CD4-positive, alpha-beta T cell treated with Interleukin-15 for 4 hours (primary cell): ENCODE measurements around the gene TIMM44.
A peak's percentile ranks its signal among the peaks of the same experiment; 100 is the strongest.

Experiments used
- DNase-seq: peaks from one replicate; pipeline ENCODE4 v3.0.0-alpha.2; 2020; ENCODE audit warnings: low spot score

Gene TIMM44, protein sequence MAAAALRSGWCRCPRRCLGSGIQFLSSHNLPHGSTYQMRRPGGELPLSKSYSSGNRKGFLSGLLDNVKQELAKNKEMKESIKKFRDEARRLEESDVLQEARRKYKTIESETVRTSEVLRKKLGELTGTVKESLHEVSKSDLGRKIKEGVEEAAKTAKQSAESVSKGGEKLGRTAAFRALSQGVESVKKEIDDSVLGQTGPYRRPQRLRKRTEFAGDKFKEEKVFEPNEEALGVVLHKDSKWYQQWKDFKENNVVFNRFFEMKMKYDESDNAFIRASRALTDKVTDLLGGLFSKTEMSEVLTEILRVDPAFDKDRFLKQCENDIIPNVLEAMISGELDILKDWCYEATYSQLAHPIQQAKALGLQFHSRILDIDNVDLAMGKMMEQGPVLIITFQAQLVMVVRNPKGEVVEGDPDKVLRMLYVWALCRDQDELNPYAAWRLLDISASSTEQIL

DNA sequence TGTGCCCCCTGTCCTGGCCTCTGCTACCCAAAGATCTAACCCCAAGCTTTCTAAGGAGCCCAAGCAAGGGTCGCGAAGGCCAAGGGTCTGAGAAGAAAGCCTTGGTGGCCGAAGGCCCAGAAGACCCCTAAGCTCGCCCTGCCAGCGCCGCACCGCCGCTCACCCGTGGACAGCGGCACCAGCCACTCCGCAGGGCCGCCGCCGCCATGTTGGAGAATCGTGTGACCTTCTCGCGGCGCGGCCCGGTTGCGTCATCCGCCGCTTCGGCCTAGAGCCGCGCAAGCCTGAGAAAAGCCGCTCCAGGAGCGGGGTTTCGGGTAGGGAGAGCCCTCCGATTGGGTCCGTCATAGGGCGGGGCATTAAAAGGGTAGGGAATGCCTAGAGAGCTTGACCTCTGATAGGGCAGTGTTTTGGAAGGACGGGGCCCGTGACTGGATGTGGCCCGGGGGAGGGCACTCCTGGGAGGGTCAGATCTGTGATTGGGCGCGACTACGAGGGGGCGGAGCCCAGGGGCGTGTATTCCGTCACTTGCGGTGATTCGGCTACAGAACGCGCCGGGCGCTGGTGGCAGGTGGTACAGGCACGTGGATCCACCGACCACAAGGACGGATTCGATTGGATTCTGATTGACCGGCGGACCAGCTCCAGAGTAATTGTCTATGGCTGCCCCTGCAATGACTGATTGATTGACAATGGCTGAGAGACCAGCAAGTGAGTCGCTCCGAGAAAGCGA, at the start of gene TIMM44:
Gene TIMM44, minus strand, starts transcription at position 223 of the 733 bp plus-strand sequence. Its CDS starts 15 bp downstream, at position 208.
- DNase-seq, result peak; percentile 99

DNA sequence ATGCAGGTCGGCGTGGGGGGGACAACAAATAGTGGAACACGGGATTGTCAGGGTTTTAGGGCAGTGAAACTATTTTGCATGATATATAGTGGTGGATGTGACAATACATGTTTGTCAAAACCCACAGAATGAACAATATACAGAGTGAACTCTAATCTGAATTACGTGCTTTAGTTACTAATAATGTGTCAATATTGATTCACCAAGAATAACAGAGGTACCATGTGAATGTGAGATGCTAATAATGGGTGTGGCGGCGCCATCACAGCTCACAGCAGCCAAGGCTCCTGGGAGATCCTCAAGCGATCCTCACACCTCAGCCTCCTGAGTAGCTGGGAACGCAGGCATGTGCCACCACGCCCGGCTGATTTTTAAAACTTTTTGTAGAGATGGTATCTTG, 49.1 kb upstream of the TIMM44 start:
- DNase-seq, result no peak

DNA sequence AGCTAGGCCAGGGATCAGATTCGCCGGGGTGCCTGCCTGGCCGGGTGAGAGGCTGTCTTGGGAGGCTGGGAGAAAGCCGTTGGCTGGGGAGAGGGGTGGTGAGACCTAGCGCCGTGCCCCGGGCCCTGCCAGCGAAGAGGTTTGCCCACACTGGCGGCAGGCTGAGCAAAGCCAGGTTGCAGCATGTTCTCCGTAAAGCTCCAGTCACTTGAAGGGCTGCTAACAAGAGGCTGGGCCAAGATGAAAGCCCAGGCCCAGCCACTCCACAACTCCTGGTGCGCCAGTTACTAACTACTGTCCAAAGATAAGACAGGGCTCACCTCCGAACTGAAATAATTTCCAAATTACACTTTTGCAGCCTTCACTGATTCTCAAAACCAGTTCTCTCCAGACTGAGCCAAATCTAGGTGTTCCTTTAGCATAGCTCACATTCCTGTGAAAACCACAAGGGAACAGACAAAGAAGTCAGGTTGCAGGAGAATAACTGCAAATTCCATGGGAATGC, 45.7 kb upstream of the TIMM44 start:
- no peak for DNase-seq

DNA sequence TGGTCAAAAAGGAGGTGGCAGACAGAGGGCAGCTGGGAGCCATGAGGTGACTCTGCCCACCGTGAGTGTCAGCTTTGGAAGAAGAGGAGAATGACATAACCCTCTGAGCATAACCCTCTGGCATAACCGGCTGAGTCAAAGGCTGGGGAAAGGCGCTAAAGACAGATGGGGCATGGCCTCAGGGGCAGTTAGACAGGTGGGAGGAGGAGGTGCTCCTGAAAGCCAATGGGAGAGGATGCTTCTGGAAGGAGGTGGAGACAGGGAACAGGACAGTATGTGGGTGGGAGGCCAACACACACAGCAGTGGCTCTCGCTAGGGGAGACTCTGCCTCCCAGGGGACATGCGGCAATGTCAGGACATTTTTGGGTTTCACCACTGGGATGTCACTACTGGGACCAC, 44.8 kb upstream of the TIMM44 start:
- DNase-seq, result no peak

DNA sequence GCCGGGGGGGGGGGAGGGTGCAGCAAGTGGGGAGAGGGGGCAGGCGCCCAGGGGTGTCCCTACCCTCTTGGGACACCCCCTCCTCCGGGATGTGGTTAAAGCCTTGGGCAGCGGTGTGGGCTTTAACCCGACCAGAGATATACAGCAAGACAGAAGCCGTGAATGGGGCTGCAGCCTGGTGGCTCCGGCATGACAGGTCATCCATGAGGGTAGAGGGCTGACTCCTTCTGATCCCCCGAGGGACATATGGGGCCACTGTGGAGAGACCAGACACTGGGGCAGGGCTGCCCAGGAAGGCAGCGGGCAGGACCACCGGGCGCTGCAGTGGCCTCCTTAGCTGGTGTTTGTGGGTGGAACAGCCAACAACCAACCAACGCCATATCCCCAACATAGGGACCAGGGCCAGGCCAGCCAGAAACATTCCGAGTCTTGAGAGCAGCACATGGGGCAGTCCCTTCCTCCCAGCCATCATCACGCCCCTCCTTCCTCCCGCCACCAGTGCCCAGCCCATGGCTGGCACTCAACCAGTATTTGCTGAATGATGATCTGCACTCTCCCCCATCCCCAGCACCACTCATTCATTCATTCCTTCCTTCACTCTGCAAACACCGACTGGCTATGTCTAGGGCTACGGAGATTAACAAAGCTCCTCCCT, 43.8 kb upstream of the TIMM44 start:
- no peak for DNase-seq

DNA sequence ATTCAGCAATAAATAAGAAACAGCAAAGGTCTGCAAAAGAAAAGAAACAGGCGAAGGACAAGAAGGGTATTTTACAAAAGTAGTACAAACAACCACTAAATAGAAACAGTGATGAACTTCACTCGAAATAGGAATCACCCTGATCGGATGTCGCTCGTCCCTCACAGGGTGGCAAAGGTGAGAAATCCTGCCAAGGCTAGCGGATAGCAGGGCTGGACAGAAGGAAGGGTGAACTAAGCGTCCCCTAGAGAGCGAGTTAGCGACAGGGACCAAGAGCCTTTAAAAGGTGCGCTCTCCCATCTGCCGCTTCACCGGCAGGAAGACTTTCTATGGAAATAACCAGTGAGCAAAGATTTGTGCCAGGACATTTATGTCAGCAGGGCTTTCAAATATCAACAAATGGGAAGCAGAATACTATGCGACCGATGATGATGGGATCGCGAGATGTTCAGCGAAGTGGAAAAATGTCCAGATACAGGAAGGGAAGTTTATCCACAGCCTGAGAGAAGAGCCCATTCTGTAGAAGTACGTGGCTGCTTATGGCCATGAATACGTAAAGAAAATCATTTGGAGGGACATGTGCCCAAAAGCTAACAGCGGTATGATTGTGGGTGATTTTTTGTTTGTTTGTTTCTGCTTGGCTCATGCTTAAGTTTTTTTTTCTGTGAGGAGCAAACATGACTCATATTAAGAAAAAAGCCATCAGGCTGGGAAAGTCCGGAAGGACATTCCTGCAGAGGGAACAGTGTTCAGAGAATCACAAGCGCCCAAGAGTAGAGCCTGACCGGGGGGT, 43.1 kb upstream of the TIMM44 start:
- DNase-seq, result no peak

DNA sequence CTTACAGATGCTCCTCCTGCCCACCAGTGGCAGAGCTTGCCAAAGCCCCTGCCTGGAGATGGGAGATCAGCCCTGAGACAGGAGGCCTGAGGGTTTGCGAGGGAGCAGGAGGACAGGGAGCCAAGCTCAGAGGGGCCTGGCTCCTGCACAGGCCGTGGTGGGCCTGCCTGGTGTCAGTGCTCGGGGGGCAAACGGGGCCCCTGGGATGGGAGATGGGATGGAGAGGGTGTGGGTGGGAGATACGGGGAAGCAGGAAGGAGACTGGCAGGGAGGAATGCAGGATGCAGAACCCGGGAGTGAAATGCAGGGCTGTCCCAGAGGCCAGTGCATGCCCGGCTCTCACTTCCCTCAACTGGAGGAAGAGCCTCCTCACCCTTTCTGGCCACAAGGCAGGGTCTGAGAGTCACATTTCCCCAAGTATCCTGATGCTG, 42.0 kb upstream of the TIMM44 start:
- DNase-seq, result no peak

DNA sequence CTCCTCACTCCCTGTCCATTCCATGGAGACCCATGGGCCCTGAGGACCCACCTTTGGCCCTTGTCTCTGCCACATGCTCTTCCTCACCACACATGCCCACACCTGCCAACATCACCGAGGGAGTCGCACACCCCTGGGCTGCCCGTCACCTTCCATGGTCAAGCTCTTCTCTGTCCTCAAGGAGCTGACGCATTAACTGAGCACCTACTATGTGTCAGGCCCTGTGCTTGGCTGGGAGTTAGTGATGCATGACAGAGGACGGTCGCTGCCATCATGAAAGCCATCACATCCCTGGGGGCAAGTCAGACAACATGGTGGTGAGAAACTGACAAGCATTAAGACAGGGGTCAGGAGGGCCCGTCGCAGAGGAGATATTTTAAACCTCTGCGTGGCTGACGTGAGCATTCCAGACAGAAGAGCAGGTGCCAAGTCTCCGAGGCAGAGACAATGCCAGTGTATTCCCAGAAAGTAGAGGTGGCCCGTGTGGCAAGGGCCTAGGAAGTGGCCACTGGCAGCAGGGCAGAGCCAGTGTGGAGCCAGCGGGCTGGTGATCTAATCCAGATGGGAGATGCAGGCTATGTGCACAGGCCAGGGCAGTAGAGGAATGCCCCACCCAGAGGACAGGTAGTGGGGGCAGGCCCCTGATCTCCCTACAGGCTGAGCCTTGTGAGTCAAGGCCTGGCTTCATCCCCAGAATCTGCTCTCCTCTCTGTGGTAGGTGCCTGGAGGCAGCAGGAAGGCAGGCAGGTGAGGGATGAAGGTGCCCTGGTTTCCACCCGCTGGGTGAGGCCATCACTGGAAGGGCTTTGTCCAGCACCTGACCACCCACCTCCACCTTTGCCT, 40.8 kb upstream of the TIMM44 start:
- no peak for DNase-seq

DNA sequence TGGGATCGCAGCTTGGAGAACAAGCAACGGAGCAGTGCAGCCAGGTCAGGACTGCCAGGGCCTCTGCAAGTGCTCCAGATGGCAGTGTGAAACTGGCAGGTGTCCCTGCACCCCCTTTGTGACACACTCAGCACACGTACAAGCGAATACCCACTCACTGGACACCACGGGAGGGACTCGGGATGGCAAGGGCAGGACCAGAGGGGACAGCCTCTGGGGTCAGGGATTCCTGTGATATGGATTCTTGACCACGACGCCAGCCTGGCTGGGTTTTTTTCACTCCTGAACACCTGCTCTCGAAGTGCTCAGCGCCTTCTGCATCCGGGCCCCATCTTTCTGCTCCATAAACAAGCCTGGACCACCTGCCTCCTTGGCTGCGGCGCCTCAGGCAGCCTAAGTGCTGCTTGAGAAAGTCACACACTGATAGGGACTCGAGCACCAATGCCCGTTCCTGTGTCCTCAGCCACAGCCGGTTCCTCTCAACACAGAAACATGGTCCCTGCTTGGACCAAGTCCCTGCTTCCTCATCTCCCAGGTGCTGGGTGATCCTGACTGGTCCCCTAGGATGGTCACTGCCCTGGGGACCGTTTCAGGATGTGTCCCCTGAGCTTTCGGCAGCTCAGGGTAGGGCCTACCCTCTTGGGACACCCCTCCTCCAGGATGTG, 40.0 kb upstream of the TIMM44 start:
- no peak for DNase-seq

DNA sequence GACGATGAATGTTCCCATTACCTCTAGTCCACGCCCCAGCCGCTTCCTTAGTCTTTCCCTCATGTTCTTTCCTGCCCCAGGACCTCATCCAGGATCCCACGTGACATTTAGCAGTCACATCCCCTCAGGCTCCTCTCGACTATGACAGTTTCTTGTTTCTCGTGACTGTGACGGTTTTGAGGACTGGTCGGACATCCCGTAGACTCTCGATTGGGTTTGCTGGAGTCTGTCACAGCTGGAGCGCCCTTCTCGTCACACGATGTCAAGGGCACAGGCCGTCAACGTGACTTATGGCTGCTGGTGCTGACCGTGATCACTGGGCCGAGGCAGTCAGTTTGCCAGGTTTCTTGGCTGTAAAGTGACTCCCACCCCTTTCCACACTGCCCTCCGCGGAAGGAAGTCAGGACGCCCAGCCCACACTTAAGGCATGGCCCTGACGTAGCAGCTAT, 39.2 kb upstream of the TIMM44 start:
- DNase-seq, result no peak

DNA sequence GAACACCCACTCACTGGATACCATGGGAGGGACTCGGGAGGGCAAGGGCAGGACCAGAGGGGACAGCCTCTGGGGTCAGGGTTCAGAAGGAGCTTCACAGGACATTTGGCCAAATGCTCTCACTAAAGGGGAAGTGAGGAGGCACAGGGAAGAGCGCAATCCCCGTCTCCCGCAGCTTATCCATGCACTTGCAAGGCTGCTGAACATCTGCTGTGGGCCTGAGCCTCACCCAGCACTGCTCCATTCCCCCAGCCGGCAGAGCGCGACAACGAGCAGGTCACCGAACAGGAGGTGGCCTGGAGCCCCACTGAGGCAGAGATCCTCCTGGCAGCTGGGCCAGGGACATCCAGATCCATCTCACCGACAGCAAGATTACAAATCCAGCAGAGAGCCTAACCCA, 38.6 kb upstream of the TIMM44 start:
- no peak for DNase-seq

DNA sequence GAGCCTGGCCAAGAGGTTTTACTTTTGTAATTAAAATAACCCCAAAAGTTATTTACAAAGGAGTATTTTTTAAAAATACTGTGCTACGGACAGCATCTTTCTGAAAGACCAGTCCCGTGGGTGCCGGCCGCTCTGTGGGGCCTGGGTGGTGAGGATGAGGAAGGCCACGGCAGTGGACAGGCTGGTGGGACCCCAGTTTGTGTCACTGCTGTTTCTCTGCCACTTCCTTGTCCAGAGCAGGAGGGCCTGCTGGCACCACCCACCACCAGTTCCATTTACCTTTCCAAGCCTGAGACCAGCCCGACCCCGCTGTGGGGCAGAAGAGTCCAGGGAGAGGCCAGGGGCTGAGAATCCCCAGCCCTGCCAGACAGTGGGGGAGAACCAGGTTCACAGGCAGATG, 38.2 kb upstream of the TIMM44 start:
- DNase-seq, result no peak

DNA sequence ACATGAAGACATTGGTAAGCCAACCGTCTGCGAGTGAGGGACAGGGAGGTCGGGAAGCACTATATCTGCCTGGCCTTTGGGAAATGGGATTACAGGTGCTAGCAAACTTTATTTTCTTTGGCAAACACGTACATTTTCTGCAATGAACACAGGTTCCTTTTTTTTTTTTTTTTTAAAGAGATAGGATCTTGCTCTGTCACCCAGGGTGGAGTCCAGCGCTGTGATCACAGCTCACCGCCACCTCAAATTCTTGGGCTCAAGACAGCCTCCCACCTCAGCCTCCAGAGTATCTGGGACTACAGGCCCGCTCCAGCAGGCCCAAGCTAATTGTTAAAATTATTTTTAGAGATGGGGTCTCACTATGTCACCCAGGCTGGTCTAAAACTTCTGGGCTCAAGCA, 37.7 kb upstream of the TIMM44 start:
- DNase-seq, result no peak

DNA sequence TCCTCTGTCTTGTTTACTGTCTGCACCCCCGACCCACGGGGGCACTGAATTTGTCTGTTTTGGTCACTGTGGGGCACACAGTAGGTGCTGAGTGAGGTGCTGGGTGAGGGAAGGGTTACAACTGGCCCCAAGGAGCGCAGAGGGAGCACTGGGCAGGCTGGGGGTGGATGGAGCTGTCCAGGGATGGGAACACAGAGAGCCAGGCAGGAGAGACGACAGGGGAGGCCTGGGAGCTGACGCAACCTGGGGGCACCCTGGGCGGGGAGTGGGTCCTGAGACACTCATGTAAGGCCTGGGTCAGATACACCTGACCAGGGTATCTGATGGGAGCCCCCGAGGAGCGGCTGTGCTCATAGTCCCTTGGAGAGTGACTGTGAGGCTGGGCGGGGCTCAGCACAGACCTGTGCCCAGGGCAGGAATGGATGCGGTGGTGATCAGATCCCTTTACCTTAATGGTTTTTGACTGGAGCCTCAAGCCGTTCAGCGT, 37.2 kb upstream of the TIMM44 start:
- no peak for DNase-seq

DNA sequence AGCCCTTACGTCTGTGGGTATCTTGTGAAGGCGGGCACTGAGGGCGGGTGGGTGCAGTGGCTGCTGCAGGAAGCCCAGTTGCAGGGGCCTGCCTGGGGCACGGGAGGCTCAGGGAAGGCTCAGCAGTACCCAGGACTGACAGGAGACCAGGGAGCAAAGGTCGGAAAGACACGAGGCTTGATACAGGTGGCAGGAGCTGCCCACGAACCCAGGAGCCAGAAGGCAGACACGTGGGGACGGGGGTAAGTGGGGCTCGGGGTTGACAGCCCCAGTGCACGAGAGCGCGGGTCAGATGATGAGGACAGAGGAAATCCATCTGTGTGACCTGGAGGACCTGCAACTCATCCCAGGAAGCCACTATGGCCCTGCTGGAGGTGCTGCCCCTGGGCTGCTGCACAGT, 36.7 kb upstream of the TIMM44 start:
- DNase-seq, result no peak

DNA sequence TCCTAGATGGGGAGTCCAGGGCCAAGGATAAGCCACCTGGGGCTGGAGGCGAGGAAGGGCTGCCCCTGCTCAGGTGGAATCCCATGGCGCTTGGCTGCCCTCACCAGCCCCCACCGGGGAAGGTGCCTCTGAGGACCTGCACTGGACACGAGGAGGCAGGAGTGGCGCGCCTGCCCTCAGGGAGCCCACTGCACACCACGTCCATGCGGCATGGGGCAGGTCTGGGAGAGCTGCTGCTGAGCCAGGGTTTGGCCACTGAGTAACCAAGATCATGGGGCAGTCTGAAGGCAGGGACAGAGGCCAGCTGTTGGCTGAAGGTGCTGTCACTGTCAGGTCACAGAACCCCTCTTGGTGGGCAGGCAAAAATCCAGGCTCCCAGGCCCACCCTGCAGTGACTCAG, 36.1 kb upstream of the TIMM44 start:
- no peak for DNase-seq

DNA sequence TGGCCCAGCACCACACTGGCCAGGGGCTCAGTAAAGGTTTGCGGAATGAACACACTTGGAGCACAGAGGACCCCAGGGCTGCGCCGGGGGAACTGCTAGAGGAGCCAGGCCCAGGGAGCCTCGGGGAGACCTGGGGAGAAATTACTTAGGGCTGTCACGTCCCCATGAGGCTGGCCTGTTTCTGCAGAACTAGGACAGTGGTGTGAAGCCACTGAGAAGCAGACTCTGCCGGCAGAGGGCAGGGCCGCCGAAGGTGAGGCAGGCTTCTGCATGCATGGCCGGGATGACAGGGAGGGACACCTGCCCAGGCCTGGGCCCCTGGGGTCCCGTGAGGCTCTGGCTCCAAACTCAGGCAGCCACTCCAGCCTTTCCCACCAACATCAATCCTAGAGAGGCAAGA, 35.5 kb upstream of the TIMM44 start:
- DNase-seq, result no peak

DNA sequence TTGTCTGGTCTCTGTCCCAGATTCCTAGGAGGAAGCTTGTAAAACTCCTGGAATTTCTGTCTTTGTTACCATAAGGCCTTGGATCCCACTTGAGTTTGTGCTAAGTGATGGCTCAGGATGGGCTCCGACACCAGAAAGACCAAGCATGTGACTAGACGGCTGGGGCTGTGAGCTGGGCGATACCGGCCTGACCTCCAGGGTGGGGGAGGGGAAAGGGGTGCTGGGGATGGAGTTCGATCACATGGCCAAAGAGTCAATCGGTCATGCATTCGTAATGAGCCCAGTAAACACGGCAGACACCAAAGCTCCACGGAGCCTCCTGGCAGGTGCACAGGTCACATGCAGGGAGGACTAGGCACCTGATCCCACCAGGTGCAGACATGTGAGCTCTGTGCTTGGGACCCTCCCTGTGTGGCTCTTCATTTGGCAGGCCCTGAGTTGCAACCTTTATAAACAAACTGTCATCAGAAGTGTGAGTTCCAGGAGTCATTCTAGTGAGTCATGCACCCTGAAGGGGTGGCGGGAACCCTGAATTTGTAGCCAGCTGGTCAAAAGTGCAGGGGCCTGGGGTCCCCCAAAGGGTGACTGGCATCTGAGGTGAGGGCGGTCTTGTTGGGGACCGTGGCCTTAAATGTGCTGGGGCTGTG, 34.8 kb upstream of the TIMM44 start:
- no peak for DNase-seq

DNA sequence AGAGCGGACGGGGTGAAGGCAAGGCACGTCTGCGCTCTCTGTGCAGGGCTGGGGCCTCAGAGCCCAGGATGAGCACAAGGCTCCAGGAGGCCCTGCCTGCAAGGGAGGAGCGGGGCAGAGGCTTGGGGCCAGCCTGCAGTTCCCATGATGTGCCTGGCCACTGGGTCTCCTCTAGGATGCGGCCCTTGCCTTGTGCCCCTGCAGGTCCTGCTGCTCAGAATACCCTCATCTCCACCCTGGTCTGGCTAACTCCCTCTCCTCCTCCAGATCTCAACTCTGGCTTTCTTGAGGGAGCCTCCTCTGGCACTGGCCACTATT, 34.2 kb upstream of the TIMM44 start:
- DNase-seq, result no peak
